LoVo (cell line): Measurements from ENCODE around the gene FGF3.
"Not testable (repeated sequence)": the region's sequence is repeated elsewhere in the genome, so short reads cannot be mapped to it uniquely, and the experiment has no call there.

Experiments used
- DNase-seq: peaks from one replicate; pipeline ENCODE4 v3.0.0-alpha.2; 2016; ENCODE audit warnings: low spot score

FGF3 gene

DNA sequence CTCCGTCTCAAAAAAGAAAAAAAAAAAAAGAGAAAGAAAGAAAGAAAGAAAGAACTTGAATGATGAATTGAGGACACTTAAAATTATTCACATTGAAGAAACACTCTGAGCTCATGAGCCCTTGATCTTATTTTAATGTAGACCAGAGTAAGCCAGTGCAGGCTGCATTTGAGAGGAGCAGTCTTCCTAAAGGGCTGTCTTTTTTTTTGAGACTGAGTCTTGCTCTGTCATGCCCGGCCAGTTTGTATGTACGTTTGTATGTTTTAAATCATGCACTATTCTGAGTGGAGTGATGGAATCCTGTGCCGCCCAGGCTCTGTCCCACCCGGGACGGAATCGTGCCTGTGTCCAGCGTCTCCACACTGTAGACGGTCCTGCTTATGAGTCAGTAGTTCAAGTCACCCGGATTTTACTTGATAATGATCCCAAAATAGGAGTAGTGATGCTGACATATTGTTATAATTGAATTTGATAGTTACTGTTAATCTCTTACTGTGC is 53.7 kb downstream of the FGF3 start:
- no peak for DNase-seq

DNA sequence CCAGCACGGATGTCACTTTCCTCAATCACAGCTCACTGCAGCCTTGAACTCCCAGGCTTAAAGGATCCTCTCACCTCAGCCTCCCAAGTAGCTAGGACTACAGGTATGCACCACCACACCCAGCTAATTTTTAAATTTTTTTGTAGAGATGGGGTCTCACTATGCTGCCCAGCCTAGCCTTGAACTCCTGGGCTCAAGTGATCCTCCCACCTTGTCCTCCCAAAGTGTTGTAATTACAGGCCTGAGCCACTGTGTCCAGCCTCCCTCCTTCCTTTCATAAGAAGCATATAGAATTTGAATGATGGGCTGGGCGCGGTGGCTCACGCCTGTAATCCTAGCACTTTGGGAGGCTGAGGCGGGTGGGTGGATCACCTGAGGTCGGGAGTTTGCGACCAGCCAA is 54.3 kb downstream of the FGF3 start:
- not testable (repeated sequence) for DNase-seq

DNA sequence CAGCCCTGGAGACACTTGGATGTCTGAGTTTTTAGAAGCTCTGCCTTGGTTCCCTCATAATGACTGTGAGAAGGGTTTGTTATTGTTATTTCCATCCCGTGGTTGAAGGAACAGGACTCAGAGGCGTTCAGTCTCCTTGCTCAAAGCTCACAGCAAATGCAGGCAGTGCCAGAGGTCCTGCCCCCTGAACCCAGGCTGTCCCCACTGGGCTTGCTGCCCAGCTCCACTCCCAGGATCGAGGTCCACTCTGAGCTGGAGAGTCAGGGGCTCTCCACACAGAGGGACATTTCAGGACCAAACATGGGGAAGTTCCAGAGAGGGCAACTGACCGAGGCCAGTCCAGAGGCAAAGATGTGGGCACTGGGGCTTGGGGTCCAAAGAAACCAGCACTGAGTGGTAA is 58.9 kb downstream of the FGF3 start:
- no peak for DNase-seq
